HG03025 (cell line): ENCODE results near the gene SMARCE1.
"Not testable (repeated sequence)": the region's sequence is repeated elsewhere in the genome, so short reads cannot be mapped to it uniquely, and the experiment has no call there.

ENCODE experiments used
- ATAC-seq: cut with Tn5 transposase; IDR thresholded peaks from one replicate; pipeline ENCODE4 v1.9.1; 2021; ENCODE audit warnings: mild to moderate bottlenecking, moderate library complexity; ENCODE audit not compliant: unreplicated experiment, low FRiP score

The SMARCE1 gene

GRCh38 chr17:40590742-40591141 lies 56.9 kb downstream of the SMARCE1 start:
- ATAC-seq, result no peak

- ATAC-seq, result no peak
These were observed 59.1 kb downstream of the SMARCE1 start for GRCh38 chr17:40588552-40588951.

GRCh38 chr17:40586264-40586663 lies 61.4 kb downstream of the SMARCE1 start:
- ATAC-seq, result not testable (repeated sequence)

GRCh38 chr17:40584950-40585349 lies 62.7 kb downstream of the SMARCE1 start:
- not testable (repeated sequence) for ATAC-seq

GRCh38 chr17:40582328-40582901 lies 65.2 kb downstream of the SMARCE1 start:
- peak; percentile 76 for ATAC-seq

- no peak for ATAC-seq
These were observed 67.5 kb downstream of the SMARCE1 start for GRCh38 chr17:40580140-40580539.

GRCh38 chr17:40579471-40579870 lies 68.1 kb downstream of the SMARCE1 start:
- ATAC-seq, result no peak

- no peak for ATAC-seq
These were observed 70.0 kb downstream of the SMARCE1 start for GRCh38 chr17:40577611-40578065.

- no peak for ATAC-seq
These were observed 71.4 kb downstream of the SMARCE1 start for GRCh38 chr17:40576113-40576740.
